Gastrocnemius medialis (tissue), 4 donors: ENCODE measurements around the gene SLC19A3.

ENCODE experiments used
- POLR2A ChIP-seq, 2 donors: fragments of 450-650 bp; IDR thresholded peaks; one replicate each; pipeline ENCODE4 v1.6.1; 2017; ENCODE audit warnings: antibody characterized with exemption in 2 of 2, mild to moderate bottlenecking in 2 of 2, moderate library complexity in 2 of 2
- TF ChIP-seq, protein P1 (sequence below), 5 experiments: fragments of 450-650 bp in 3 of 5; fragments of 200-600 bp in 2 of 5; sonication (generic) in 2 of 5; IDR thresholded peaks in 4 of 5; conservative IDR thresholded peaks in 1 of 5; 1 replicate in 4 of 5; 2 replicates in 1 of 5; pipeline ENCODE4 v1.5.1; 2016 to 2019; ENCODE audit warnings: antibody characterized with exemption in 5 of 5, mild to moderate bottlenecking in 3 of 5, moderate library complexity in 3 of 5

DNA sequence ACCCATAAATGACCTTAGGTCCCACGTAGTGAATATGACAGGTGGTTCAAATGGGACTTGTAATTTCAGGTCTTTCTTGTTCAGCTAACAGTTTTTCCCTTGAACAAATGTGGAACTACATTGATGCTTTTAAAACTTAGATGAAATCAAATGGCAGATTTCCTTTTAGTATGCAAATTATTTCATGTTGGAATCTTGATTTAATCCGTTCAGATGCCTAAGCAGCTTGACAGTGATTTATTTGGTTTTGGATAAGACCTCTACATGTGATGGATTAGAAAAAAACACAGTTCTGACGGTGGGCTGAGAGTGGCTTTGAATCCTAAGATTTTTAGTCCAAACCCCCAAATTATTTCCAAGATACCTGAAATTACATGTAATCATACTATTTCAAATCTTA lies 83.6 kb downstream of the SLC19A3 start:
- TF ChIP-seq, protein P1, sequence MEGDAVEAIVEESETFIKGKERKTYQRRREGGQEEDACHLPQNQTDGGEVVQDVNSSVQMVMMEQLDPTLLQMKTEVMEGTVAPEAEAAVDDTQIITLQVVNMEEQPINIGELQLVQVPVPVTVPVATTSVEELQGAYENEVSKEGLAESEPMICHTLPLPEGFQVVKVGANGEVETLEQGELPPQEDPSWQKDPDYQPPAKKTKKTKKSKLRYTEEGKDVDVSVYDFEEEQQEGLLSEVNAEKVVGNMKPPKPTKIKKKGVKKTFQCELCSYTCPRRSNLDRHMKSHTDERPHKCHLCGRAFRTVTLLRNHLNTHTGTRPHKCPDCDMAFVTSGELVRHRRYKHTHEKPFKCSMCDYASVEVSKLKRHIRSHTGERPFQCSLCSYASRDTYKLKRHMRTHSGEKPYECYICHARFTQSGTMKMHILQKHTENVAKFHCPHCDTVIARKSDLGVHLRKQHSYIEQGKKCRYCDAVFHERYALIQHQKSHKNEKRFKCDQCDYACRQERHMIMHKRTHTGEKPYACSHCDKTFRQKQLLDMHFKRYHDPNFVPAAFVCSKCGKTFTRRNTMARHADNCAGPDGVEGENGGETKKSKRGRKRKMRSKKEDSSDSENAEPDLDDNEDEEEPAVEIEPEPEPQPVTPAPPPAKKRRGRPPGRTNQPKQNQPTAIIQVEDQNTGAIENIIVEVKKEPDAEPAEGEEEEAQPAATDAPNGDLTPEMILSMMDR (IDR thresholded peaks at IDR 0.05 in 4 of 5, conservative IDR thresholded peaks at IDR 0.05 in 1 of 5) = no peak
- no peak for TF ChIP-seq POLR2A (IDR thresholded peaks at IDR 0.05)
